ENCODE results near the gene MICAL2.

DNA sequence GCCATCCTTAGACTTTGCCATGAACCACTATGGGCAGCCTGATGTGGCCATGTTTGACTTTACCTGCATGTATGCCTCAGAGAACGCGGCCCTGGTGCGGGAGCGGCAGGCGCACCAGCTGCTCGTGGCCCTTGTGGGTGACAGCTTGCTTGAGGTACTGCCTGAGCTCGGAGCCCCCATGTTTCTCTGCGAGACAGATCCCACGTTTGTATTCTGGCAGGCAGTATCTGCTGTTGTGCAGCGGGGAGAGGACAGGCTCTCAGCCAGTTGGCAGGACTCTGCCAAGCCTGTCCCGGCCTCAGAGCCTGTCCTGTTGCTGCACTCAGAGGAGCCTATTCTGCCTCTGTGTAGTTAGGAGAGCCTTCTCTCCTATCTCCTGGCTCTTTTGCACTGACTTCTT is 109.9 kb downstream of the MICAL2 start:
- TF ChIP-seq CTCF (IDR thresholded peaks at IDR 0.05) (no peak), POLR2A (IDR thresholded peaks at IDR 0.05) (no peak), POLR2AphosphoS5 (IDR thresholded peaks at IDR 0.05) (peak; percentile 31)
